Panc1 (cell line): Measurements from ENCODE around the gene BTBD18.

Experiments
- POLR2AphosphoS5 ChIP-seq: IDR thresholded peaks from 2 replicates; pipeline ENCODE4 v1.6.1; 2012; ENCODE audit warnings: mild to moderate bottlenecking, low read depth, low read length, moderate library complexity
- SIN3A ChIP-seq: IDR thresholded peaks from 2 replicates; pipeline ENCODE4 v1.6.1; 2012; ENCODE audit warnings: low read depth, mild to moderate bottlenecking, low read length, moderate library complexity, borderline replicate concordance; ENCODE audit not compliant: insufficient read depth
- TCF7L2 ChIP-seq: IDR thresholded peaks from 2 replicates; pipeline ENCODE4 v1.6.1; 2011; ENCODE audit warnings: mild to moderate bottlenecking, low read depth, low read length, inconsistent platforms
- TF ChIP-seq, protein P1 (sequence below): fragments of 450-650 bp; IDR thresholded peaks from 2 replicates; pipeline ENCODE4 v1.5.1; 2017; ENCODE audit warnings: mild to moderate bottlenecking
- TF ChIP-seq, protein P2 (sequence below), 2 experiments: IDR thresholded peaks; 2 replicates each; pipeline ENCODE4 v1.6.1; 2011 to 2012; ENCODE audit warnings: low read depth in 2 of 2, control low read depth in 1 of 2, low read length in 1 of 2, mild to moderate bottlenecking in 1 of 2, moderate library complexity in 1 of 2; ENCODE audit not compliant: insufficient read depth in 1 of 2

DNA sequence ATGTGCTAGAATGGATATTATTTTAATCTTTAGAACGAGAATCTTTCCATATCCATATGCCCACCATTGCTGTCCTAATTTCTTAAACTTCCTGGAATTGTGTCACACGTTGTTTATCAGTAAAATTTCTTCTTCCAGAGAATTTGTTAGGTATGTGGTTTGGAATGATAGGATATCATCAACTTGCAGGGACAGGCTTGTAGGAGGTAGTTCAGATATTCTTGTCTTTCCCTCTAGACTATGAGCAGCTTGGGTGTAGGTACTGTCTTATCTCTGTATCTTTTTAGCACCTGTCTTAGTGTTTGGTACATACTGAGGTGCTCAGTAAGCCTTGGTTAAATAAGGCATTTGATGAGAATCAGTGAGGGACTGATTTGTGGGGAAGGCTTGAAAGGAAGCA lies 13.4 kb upstream of the BTBD18 start:
- TF ChIP-seq, protein P1, sequence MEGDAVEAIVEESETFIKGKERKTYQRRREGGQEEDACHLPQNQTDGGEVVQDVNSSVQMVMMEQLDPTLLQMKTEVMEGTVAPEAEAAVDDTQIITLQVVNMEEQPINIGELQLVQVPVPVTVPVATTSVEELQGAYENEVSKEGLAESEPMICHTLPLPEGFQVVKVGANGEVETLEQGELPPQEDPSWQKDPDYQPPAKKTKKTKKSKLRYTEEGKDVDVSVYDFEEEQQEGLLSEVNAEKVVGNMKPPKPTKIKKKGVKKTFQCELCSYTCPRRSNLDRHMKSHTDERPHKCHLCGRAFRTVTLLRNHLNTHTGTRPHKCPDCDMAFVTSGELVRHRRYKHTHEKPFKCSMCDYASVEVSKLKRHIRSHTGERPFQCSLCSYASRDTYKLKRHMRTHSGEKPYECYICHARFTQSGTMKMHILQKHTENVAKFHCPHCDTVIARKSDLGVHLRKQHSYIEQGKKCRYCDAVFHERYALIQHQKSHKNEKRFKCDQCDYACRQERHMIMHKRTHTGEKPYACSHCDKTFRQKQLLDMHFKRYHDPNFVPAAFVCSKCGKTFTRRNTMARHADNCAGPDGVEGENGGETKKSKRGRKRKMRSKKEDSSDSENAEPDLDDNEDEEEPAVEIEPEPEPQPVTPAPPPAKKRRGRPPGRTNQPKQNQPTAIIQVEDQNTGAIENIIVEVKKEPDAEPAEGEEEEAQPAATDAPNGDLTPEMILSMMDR: no peak
- TF ChIP-seq POLR2AphosphoS5 (no peak), TCF7L2 (no peak), SIN3A (no peak)
- TF ChIP-seq, protein P2, sequence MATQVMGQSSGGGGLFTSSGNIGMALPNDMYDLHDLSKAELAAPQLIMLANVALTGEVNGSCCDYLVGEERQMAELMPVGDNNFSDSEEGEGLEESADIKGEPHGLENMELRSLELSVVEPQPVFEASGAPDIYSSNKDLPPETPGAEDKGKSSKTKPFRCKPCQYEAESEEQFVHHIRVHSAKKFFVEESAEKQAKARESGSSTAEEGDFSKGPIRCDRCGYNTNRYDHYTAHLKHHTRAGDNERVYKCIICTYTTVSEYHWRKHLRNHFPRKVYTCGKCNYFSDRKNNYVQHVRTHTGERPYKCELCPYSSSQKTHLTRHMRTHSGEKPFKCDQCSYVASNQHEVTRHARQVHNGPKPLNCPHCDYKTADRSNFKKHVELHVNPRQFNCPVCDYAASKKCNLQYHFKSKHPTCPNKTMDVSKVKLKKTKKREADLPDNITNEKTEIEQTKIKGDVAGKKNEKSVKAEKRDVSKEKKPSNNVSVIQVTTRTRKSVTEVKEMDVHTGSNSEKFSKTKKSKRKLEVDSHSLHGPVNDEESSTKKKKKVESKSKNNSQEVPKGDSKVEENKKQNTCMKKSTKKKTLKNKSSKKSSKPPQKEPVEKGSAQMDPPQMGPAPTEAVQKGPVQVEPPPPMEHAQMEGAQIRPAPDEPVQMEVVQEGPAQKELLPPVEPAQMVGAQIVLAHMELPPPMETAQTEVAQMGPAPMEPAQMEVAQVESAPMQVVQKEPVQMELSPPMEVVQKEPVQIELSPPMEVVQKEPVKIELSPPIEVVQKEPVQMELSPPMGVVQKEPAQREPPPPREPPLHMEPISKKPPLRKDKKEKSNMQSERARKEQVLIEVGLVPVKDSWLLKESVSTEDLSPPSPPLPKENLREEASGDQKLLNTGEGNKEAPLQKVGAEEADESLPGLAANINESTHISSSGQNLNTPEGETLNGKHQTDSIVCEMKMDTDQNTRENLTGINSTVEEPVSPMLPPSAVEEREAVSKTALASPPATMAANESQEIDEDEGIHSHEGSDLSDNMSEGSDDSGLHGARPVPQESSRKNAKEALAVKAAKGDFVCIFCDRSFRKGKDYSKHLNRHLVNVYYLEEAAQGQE (IDR thresholded peaks at IDR 0.05; ENCODE audit: insufficient read depth in 1 of 2, low read depth in 2 of 2, low read length in 1 of 2): no peak
